Spleen (tissue), 11 donors: ENCODE measurements around the gene SSBP4. TPM values are rescaled to one million over a fixed set of nuclear protein-coding genes. Genes with fewer than 3 reads are reported as not detected.
A peak's percentile ranks its signal among the peaks of the same experiment; 100 is the strongest.

Source experiments
- DNase-seq: peaks from one replicate; pipeline ENCODE4 v3.0.0-alpha.2; 2020
- H3K27ac ChIP-seq, 8 donors: fragments of 200-600 bp; sonication (generic) in 7 of 8; 1 replicate in 4 of 8; 2 replicates in 4 of 8; pipeline versions ENCODE4 v1.5.0 to v1.8.0; 2016 to 2021; ENCODE audit warnings: inconsistent platforms in 4 of 8, mild to moderate bottlenecking in 4 of 8, moderate library complexity in 1 of 8
- H3K27me3 ChIP-seq, 7 donors: fragments of 200-600 bp; sonication (generic) in 6 of 7; replicated peaks in 1 of 7; 1 replicate in 4 of 7; 2 replicates in 3 of 7; pipeline versions ENCODE4 v1.5.0 to v1.8.0; 2016 to 2021; ENCODE audit warnings: inconsistent platforms in 3 of 7, mild to moderate bottlenecking in 1 of 7
- H3K36me3 ChIP-seq, 6 donors: fragments of 200-600 bp; sonication (generic) in 5 of 6; 1 replicate in 4 of 6; 2 replicates in 2 of 6; pipeline versions ENCODE4 v1.5.0 to v1.8.0; 2016 to 2021; ENCODE audit warnings: inconsistent platforms in 2 of 6
- H3K4me1 ChIP-seq, 6 donors: fragments of 200-600 bp; sonication (generic) in 5 of 6; 1 replicate in 3 of 6; 2 replicates in 3 of 6; pipeline versions ENCODE4 v1.5.0 to v1.8.0; 2016 to 2021; ENCODE audit warnings: inconsistent platforms in 3 of 6
- H3K4me3 ChIP-seq, 8 donors: fragments of 200-600 bp; sonication (generic) in 7 of 8; 1 replicate in 4 of 8; 2 replicates in 4 of 8; pipeline versions ENCODE4 v1.5.0 to v1.8.0; 2016 to 2021; ENCODE audit warnings: inconsistent platforms in 4 of 8, mild to moderate bottlenecking in 4 of 8, moderate library complexity in 2 of 8
- H3K9me3 ChIP-seq, 8 donors: fragments of 200-600 bp; sonication (generic) in 7 of 8; 1 replicate in 4 of 8; 2 replicates in 4 of 8; pipeline versions ENCODE4 v1.5.0 to v1.8.0; 2016 to 2021; ENCODE audit warnings: inconsistent platforms in 4 of 8
- POLR2A ChIP-seq, 3 donors: fragments of 450-650 bp; IDR thresholded peaks; one replicate each; pipeline ENCODE4 v1.5.1; 2017; ENCODE audit warnings: antibody characterized with exemption in 3 of 3, mild to moderate bottlenecking in 1 of 3
- POLR2AphosphoS5 ChIP-seq, 3 donors: sonication (generic); formaldehyde crosslinking; IDR thresholded peaks; one replicate each; pipeline ENCODE4 v1.5.1; 2017; ENCODE audit warnings: antibody characterized with exemption in 3 of 3
- WGBS, 5 donors: extraction: QIAGEN DNeasy Blood & Tissue Kit in 3 of 5; methylation state at CpG; one replicate each; pipeline versions ENCODE4 v1.1.5 to v1.1.7; 2013 to 2018; 5-methylcytosine and 5-hydroxymethylcytosine counted together
- intact Hi-C: fragments of 100-400 bp; cut with DNase I; formaldehyde crosslinking; loops from one replicate; pipeline ENCODE4 v1.15.0; 2023; ENCODE audit warnings: low total_unique reads
- polyA plus RNA-seq, 3 donors: library from polyadenylated mRNA; stranded (reverse); fragments of 200-250 nt; gene quantifications; one replicate each; pipeline ENCODE4 v1.2.1, GENCODE V29; 2013
- total RNA-seq, 7 donors: library from RNA; depleted of rRNA in 3 of 7; stranded (reverse); fragments of >200 nt in 3 of 7; fragmentation: NEBNext Ultra II Directional in 4 of 7; extraction: Animal tissue kit (Norgen Biotek cat#: 25700) in 4 of 7; gene quantifications; one replicate each; pipeline versions ENCODE4 v1.1.0 to v1.2.1, GENCODE V29; 2016 to 2021
- TF ChIP-seq, protein P1 (sequence below), 11 experiments: fragments of 200-600 bp in 7 of 11; fragments of 450-650 bp in 4 of 11; sonication (generic) in 4 of 11; IDR thresholded peaks in 8 of 11; conservative IDR thresholded peaks in 3 of 11; 1 replicate in 7 of 11; 2 replicates in 4 of 11; pipeline versions ENCODE4 v1.4.0 to v1.8.0; 2016 to 2021; ENCODE audit warnings: antibody characterized with exemption in 11 of 11, inconsistent platforms in 4 of 11, mild to moderate bottlenecking in 1 of 11
- donor health status: healthy with polysubstance abuse.
- donor health status: DM: no; HTN: no; CAD: no; lungs with moderate emphysema.
- donor health status: DM: no; HTN: no; CAD: no.
- donor health status: Bipolar disorder and iron deficiency.
- donor health status: healthy.
- donor health status: DM: no; HTN: no; CAD: no.
- donor health status: DM: yes; HTN: yes; CAD: no.

SSBP4 gene
- total and polyA plus RNA-seq, 10 donors, result 56.3 to 143 (median 88.6) TPM

DNA sequence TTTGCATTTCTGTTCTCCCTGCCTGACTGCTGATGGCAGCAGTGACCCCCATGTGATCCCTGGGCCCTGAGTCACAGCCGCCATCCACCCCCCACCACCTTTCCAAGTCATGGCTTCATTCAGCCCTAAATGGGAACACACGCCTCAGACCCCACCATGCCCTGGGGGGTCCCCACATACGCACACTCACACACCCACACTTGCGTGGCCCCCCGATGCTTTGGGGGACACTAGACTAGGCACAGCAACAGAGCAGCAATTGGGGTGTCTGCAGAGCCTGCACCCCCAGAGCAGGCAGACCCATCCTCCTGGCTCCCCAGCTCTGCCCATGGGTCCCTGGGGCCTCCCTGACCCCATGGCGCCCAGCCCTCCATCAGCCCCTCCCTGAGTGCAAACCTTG is 24.2 kb downstream of the SSBP4 start:
- Histone ChIP-seq H3K9me3 (no peaks in the 10 kb centered on the region), H3K36me3 (peaks cover 6 to 57% (median 52%) of the 10 kb centered on the region in 6 donors), H3K27ac (no peak overlapping the region), H3K4me1 (peaks cover 0 to 30% (median 6%) of the 10 kb centered on the region in 6 donors), H3K27me3 (peaks cover 0 to 3% (median 0%) of the 10 kb centered on the region in 7 donors), H3K4me3 (no peak overlapping the region)
- TF ChIP-seq POLR2A (IDR thresholded peaks at IDR 0.05) (no peak), POLR2AphosphoS5 (IDR thresholded peaks at IDR 0.05) (peak in 1 of 3 donors; percentile 49)
- intact Hi-C loops, result no loop called here
- DNase-seq, result no peak
- 95 to 99% (median 96%) methylated on average over 5 to 6 of the region's 6 CpGs for WGBS, 5 donors

DNA sequence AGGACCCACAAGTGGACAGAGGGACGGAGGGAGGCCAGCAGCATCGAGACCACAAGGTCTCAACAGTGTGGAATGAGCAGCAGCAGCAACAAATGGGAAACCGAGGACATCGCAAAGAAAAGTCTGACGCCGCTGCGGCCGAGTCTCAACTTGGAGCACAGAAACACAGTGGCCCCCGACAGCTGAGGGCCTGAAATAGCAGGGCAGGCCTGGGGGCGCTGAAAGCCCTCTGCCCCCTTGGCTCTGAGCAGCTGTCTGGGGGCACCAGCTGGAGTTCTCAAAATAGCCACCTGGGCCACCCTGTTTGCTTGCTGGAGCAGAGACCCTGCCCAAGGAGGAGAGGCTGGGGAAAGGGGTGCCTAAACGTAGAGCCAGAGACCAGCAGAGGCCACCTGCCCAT is 24.6 kb downstream of the SSBP4 start:
- Histone ChIP-seq H3K4me1 (peaks cover 0 to 25% (median 3%) of the 10 kb centered on the region in 6 donors), H3K27me3 (no peaks in the 10 kb centered on the region), H3K36me3 (peaks cover 6 to 62% (median 56%) of the 10 kb centered on the region in 6 donors), H3K4me3 (no peak overlapping the region), H3K9me3 (no peaks in the 10 kb centered on the region), H3K27ac (no peak overlapping the region)
- 89 to 94% (median 94%) methylated on average over 11 of the region's 11 CpGs for WGBS, 5 donors
- no peak for DNase-seq
- intact Hi-C loops, result no loop called here
- TF ChIP-seq POLR2AphosphoS5 (IDR thresholded peaks at IDR 0.05) (peak in 1 of 3 donors; percentile 24), POLR2A (IDR thresholded peaks at IDR 0.05) (no peak)

DNA sequence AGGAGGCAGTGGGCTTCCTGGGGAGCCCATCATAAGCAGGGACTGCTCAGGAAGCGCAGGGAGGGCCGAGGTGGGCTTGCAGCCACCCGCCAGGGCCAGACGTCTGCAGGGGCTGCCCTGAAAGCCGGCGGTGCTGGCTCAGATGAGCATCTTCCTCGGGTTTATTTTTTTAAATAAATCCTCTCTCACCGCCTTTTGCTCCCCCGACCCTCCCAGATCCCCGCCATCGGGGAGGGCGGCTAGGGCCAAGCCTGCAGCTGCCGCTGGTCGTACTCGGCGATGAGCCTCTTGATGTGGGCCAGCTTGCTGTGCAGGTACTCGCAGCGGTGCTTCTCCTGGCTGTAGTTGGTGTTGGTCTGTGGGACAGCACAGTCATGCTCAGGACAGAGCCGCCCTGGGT is 25.3 kb downstream of the SSBP4 start:
- no peaks in the 10 kb centered on the region for H3K27me3 ChIP-seq
- H3K9me3 ChIP-seq, result no peaks in the 10 kb centered on the region
- no peak overlapping the region for H3K27ac ChIP-seq
- H3K4me3 ChIP-seq, result no peak overlapping the region
- peaks cover 6 to 68% (median 63%) of the 10 kb centered on the region in 6 donors for H3K36me3 ChIP-seq
- H3K4me1 ChIP-seq, result peaks cover 0 to 18% (median under 1%) of the 10 kb centered on the region in 6 donors
- intact Hi-C loops, result no loop called here
- no peak for DNase-seq
- TF ChIP-seq, protein P1, sequence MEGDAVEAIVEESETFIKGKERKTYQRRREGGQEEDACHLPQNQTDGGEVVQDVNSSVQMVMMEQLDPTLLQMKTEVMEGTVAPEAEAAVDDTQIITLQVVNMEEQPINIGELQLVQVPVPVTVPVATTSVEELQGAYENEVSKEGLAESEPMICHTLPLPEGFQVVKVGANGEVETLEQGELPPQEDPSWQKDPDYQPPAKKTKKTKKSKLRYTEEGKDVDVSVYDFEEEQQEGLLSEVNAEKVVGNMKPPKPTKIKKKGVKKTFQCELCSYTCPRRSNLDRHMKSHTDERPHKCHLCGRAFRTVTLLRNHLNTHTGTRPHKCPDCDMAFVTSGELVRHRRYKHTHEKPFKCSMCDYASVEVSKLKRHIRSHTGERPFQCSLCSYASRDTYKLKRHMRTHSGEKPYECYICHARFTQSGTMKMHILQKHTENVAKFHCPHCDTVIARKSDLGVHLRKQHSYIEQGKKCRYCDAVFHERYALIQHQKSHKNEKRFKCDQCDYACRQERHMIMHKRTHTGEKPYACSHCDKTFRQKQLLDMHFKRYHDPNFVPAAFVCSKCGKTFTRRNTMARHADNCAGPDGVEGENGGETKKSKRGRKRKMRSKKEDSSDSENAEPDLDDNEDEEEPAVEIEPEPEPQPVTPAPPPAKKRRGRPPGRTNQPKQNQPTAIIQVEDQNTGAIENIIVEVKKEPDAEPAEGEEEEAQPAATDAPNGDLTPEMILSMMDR (IDR thresholded peaks at IDR 0.05 in 8 of 11, conservative IDR thresholded peaks at IDR 0.05 in 3 of 11), result no peak
- TF ChIP-seq POLR2AphosphoS5 (IDR thresholded peaks at IDR 0.05), result no peak
- no peak for TF ChIP-seq POLR2A (IDR thresholded peaks at IDR 0.05)
- 93 to 99% (median 96%) methylated on average over 9 to 19 of the region's 19 CpGs for WGBS, 5 donors

DNA sequence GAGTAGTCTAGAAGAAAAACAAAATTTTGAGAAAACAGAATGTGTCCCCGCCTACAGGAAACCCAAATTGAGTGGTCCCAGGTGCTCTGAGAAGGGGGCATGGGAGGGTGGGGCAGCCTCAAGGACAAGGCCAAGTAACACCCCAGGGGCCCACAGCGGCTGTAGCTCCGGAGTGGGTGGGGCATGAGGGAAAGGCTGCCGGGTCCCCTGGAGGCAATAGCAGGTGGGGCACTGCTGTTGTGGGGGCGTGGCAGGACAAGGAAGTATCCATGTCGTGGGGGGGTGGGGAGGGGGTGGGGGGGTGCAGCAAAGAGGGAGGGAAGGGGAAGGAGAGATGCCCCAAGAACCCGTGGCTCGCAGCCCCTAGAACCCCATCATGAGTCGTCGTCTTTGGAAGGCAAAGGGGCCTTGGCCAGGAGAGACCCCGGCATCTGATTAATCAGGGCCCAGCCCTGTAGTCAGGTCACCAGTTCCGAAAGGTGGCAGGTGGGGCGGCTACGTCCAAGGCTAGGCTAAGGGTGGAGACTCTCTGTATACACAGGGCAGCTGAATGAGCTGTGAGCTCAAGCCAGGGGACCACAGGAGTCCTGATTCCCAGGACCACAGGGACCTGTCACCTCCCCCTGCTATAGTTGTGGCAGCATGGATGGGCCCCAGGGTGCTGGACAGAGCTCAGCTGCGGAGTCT is 26.2 kb downstream of the SSBP4 start:
- Histone ChIP-seq H3K27me3 (no peaks in the 10 kb centered on the region), H3K36me3 (peaks cover 13 to 77% (median 72%) of the 10 kb centered on the region in 6 donors), H3K4me1 (peaks cover 0 to 13% (median 2%) of the 10 kb centered on the region in 6 donors), H3K27ac (no peak overlapping the region), H3K9me3 (no peaks in the 10 kb centered on the region), H3K4me3 (no peak overlapping the region)
- intact Hi-C loops, result no loop called here
- 80 to 90% (median 81%) methylated on average over 15 of the region's 15 CpGs for WGBS, 5 donors
- no peak for DNase-seq
- TF ChIP-seq POLR2A (IDR thresholded peaks at IDR 0.05) (no peak), POLR2AphosphoS5 (IDR thresholded peaks at IDR 0.05) (no peak)
- TF ChIP-seq, protein P1 (IDR thresholded peaks at IDR 0.05 in 8 of 11, conservative IDR thresholded peaks at IDR 0.05 in 3 of 11), result no peak

DNA sequence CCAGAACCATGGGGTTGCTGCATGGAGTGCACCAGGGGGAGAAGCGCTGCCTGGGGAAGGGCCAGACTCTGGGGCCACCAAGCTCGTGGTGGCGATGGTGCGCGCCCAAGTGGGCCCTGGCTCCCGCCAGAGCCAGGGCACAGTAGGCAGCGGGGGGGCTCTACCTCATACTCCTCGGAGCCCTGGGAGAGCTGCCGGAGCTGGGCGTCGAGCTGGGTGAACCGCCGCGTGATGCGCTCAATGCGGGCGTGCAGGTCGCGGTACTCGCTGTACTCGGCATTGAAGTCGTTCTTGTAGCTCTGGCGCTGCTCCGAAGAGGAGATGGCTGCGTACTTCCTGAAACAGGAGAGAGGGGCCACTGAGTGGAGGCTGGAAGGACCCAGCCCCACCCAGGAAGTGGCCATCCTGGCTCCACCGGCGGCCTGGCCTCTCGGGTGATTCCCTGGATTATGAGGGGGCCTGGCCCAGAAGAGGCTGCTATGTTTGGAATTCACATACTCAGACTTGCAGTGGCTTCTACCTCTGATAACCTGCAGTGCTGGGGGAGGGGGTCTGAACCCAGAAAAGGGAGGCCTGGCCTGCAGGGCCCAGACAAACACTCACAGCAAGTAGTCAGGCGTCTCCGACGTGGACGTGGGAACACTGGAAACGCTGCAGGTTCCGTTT is 27.1 kb downstream of the SSBP4 start:
- no peak for DNase-seq
- H3K4me1 ChIP-seq, result peaks cover 0 to 18% (median 8%) of the 10 kb centered on the region in 6 donors
- TF ChIP-seq, protein P1 (IDR thresholded peaks at IDR 0.05 in 8 of 11, conservative IDR thresholded peaks at IDR 0.05 in 3 of 11), result no peak
- TF ChIP-seq POLR2AphosphoS5 (IDR thresholded peaks at IDR 0.05) (peak in 1 of 3 donors; percentile 30), POLR2A (IDR thresholded peaks at IDR 0.05) (no peak)
- no peaks in the 10 kb centered on the region for H3K27me3 ChIP-seq
- H3K4me3 ChIP-seq, result no peak overlapping the region
- no peaks in the 10 kb centered on the region for H3K9me3 ChIP-seq
- peaks cover 14 to 86% (median 79%) of the 10 kb centered on the region in 6 donors for H3K36me3 ChIP-seq
- intact Hi-C loops, result no loop called here
- no peak overlapping the region for H3K27ac ChIP-seq
- 88 to 96% (median 89%) methylated on average over 27 to 34 of the region's 34 CpGs for WGBS, 5 donors
